HepG2 (cell line): ENCODE measurements around the gene CES5A. TPM values are rescaled to one million over a fixed set of nuclear protein-coding genes. Genes with fewer than 3 reads are reported as not detected.

Experiments
- CEBPZ ChIP-seq: IDR thresholded peaks from 2 replicates; pipeline ENCODE4 v1.6.1; 2012; ENCODE audit warnings: low read length, improper control_type of control experiment
- FOXJ3 ChIP-seq: sonication (generic); formaldehyde crosslinking; IDR thresholded peaks from 2 replicates; pipeline ENCODE4 v1.4.0; 2020; ENCODE audit warnings: missing genetic modification reagents, mild to moderate bottlenecking, borderline replicate concordance
- MYPOP ChIP-seq: sonication (generic); formaldehyde crosslinking; IDR thresholded peaks from 2 replicates; pipeline ENCODE4 v1.8.1; 2023; ENCODE audit warnings: mild to moderate bottlenecking, moderate library complexity, missing genetic modification reagents
- NKX3-1 ChIP-seq: sonication (generic); formaldehyde crosslinking; IDR thresholded peaks from 2 replicates; pipeline ENCODE4 v1.5.0; 2020; ENCODE audit warnings: missing genetic modification reagents
- RBFOX2 ChIP-seq: fragments of 200-400 bp; formaldehyde crosslinking; IDR thresholded peaks from 2 replicates; pipeline ENCODE4 v1.6.1; 2017; ENCODE audit warnings: low read depth, mild to moderate bottlenecking, low read length
- SALL1 ChIP-seq: sonication (generic); formaldehyde crosslinking; IDR thresholded peaks from 2 replicates; pipeline ENCODE4 v1.8.0; 2022; ENCODE audit warnings: mild to moderate bottlenecking, missing genetic modification reagents
- SMAD3 ChIP-seq: sonication (generic); formaldehyde crosslinking; IDR thresholded peaks from 2 replicates; pipeline ENCODE4 v1.4.0; 2020; ENCODE audit warnings: missing genetic modification reagents
- SPEN ChIP-seq: sonication (generic); formaldehyde crosslinking; IDR thresholded peaks from 2 replicates; pipeline ENCODE4 v1.5.1; 2020; ENCODE audit warnings: low read depth, mild to moderate bottlenecking, missing genetic modification reagents
- SRF ChIP-seq: IDR thresholded peaks from 2 replicates; pipeline ENCODE4 v1.6.1; 2011; ENCODE audit warnings: mild to moderate bottlenecking, low read depth, low read length, moderate library complexity
- TEAD3 ChIP-seq: optimal IDR thresholded peaks from 2 replicates; pipeline ENCODE3; 2016; ENCODE audit warnings: borderline replicate concordance
- ZHX2 ChIP-seq, 2 experiments: sonication (generic) in 1 of 2; formaldehyde crosslinking in 1 of 2; IDR thresholded peaks; 2 replicates each; pipeline versions ENCODE4 v1.6.1 to v1.9.0; 2014 to 2022; ENCODE audit warnings: antibody characterized with exemption in 1 of 2, borderline replicate concordance in 1 of 2, inconsistent platforms in 1 of 2, low read depth in 1 of 2, missing genetic modification reagents in 1 of 2
- ZMAT3 ChIP-seq: sonication (generic); formaldehyde crosslinking; conservative IDR thresholded peaks from 2 replicates; pipeline ENCODE4 v1.7.0; 2021; ENCODE audit warnings: missing genetic modification reagents
- ZNF101 ChIP-seq: sonication (generic); formaldehyde crosslinking; IDR thresholded peaks from 2 replicates; pipeline ENCODE4 v1.4.0; 2020; ENCODE audit warnings: mild to moderate bottlenecking, low read depth, missing genetic modification reagents, borderline replicate concordance
- ZNF7 ChIP-seq: IDR thresholded peaks from 2 replicates; pipeline ENCODE4 v1.6.1; 2016; ENCODE audit warnings: missing biosample characterization, missing genetic modification reagents
- ZSCAN25 ChIP-seq: sonication (generic); formaldehyde crosslinking; IDR thresholded peaks from 2 replicates; pipeline ENCODE4 v1.8.0; 2022; ENCODE audit warnings: mild to moderate bottlenecking, missing genetic modification reagents
- polyA plus RNA-seq, 8 experiments: library from polyadenylated mRNA; depleted of rRNA in 3 of 8; stranded (reverse) in 7 of 8; unstranded in 1 of 8; fragments of >200 nt; fragmentation: Illumina TruSeq in 4 of 8; extraction: Trizol in 4 of 8; gene quantifications; 2 replicates each; pipeline versions ENCODE4 v1.2.1 to v1.2.3, GENCODE V29; 2011 to 2016; ENCODE audit warnings: low read depth in 4 of 8, missing spikeins in 1 of 8, mixed read lengths in 1 of 8; ENCODE audit not compliant: insufficient read depth in 1 of 8
- total RNA-seq, 5 experiments: library from RNA; depleted of rRNA; stranded (reverse); fragments of >200 nt; fragmentation: Illumina TruSeq; extraction: Trizol; gene quantifications; 2 replicates each; pipeline ENCODE4 v1.2.3, GENCODE V29; 2016; ENCODE audit warnings: low read depth in 1 of 5
- TF ChIP-seq, protein P1 (sequence below): IDR thresholded peaks from 2 replicates; pipeline ENCODE4 v1.6.1; 2016; ENCODE audit warnings: low read depth, control low read depth

Gene CES5A
- total and polyA plus RNA-seq, 2 of the 13 experiments (the other 11 are each of a cell fraction or from before 2014, with no cell fraction given) = not detected

DNA sequence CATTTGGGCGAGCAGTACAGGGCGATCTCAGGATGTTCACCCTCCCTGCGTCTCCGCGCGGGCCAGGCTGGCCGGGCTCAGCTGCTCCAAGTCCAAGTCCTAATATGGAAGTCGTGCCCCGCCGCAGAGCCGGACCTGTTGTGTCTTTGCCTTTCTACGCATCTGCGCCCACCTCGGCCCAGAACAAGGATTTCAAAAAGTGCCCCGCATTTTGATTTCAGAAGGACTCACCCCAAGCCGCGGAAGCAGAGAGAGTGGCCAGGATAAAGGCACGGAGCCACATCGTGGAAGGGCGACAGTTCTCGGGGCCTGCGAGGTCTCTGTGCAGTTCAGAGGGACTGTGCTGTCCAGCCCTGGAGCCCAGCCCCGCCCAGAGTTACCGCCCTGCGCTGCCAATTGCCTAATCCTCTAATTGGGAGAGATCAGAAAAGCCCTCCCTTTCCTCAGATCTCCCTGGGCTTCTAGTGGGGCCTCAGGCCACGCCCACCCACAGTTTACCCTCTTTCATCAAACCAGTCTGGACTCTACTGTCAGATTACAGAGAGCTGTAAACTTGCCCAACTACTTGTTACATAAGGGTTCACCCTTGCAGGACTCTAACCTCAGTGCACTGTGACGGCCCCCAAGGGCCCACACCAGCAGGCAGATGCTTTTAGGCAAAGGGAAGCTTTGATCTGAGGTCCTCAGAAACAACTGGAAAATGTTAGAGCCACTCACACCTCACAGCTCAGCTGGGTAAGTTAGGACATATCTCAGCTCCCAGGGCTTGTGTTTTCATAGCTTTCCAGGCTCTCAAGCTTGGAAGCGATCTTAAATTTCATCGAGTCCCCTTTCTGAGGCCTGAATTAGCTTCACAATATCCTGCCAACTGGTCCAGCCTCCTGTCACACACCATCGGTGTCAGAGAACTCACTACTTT is 42.1 kb downstream of the CES5A start, which contains the start of gene CES1 (continued):
- TF ChIP-seq, protein P1, sequence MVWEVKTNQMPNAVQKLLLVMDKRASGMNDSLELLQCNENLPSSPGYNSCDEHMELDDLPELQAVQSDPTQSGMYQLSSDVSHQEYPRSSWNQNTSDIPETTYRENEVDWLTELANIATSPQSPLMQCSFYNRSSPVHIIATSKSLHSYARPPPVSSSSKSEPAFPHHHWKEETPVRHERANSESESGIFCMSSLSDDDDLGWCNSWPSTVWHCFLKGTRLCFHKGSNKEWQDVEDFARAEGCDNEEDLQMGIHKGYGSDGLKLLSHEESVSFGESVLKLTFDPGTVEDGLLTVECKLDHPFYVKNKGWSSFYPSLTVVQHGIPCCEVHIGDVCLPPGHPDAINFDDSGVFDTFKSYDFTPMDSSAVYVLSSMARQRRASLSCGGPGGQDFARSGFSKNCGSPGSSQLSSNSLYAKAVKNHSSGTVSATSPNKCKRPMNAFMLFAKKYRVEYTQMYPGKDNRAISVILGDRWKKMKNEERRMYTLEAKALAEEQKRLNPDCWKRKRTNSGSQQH (CRISPR knock-in tag) = no peak
- TF ChIP-seq SRF = peak; percentile 90
- peak; percentile 51; the same call in 1 of the 2 replicates for TF ChIP-seq ZSCAN25 (CRISPR knock-in tag)
- peak; percentile 54; the same call in 1 of the 2 replicates for TF ChIP-seq ZMAT3 (CRISPR knock-in tag)
- no peak for TF ChIP-seq CEBPZ
- peak; percentile 44 for TF ChIP-seq TEAD3
- no peak for TF ChIP-seq ZNF101 (CRISPR knock-in tag)
- peak; percentile 72 for TF ChIP-seq SALL1 (CRISPR knock-in tag)
- TF ChIP-seq FOXJ3 = peak; percentile 73; the same call in 1 of the 2 replicates
- TF ChIP-seq ZNF7 (CRISPR knock-in tag) = no peak
- peak; percentile 47; the same call in 1 of the 2 replicates for TF ChIP-seq RBFOX2
- peak; percentile 56; the same call in 1 of the 2 replicates for TF ChIP-seq ZHX2 (IDR thresholded peaks at IDR 0.05; ENCODE audit: low read depth)
- TF ChIP-seq ZHX2 (CRISPR knock-in tag; IDR thresholded peaks at IDR 0.05; ENCODE audit: borderline replicate concordance) = no peak
- 0 out of 2 replicates have a peak, but pooled peaks have one; percentile 58 for TF ChIP-seq NKX3-1
- TF ChIP-seq MYPOP (CRISPR knock-in tag) = 0 out of 2 replicates have a peak, but pooled peaks have one; percentile 53
- TF ChIP-seq SMAD3 (CRISPR knock-in tag) = peak; percentile 27; the same call in 1 of the 2 replicates
- peak; percentile 59 for TF ChIP-seq SPEN (CRISPR knock-in tag)
